Activated CD4-positive, alpha-beta T cell treated with anti-CD3 and anti-CD28 coated beads for 4 hours (primary cell): Measurements from ENCODE around the gene TDRKH.
"Not testable (repeated sequence)": the region's sequence is repeated elsewhere in the genome, so short reads cannot be mapped to it uniquely, and the experiment has no call there.

Experiments
- DNase-seq, 2 donors: peaks; one replicate each; pipeline ENCODE4 v3.0.0-alpha.2; 2020

The TDRKH gene

DNA sequence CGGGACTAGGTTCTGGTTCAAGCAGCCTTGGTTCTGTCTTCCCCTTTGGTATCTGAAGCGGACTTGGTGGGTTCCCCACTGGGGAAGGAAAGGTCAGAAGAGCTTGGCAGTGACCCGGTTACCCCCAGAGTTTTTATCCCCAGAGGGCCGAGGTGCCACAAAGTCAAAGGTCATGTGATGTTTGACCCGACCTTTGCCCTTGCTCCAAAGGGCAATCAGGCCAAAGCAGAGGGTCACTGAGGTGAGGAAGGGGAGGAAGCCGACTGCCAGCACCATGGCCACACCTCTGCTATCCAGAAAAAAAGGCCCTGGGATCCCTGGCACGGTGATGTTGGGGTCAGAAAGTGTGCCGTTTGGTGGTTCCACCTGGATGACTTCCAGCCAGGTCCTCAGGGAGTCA is 10.5 kb upstream of the TDRKH start:
- no peak for DNase-seq

GRCh38 chr1:151799179-151800022 is 9.1 kb upstream of the TDRKH start:
- no peak for DNase-seq

DNA sequence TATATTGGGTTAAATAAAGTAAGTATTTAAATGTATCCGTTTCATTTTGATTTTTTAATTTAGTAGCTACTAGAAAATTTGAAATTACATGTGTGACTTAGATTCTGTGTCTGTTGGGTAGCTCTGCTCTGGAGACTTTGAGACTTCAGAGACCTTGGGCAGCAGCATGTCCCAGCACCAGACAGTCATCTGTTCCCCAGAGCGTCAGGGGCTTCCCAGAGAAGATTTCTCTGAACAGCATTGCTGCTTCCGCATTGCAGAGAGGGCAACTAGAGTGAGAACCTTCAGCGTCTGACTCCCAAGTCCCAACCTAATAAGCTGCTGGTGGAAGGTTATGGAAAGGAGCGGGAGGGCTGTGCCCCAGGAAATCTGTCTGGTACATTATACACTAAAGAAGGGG is 8.3 kb upstream of the TDRKH start:
- DNase-seq, result no peak

DNA sequence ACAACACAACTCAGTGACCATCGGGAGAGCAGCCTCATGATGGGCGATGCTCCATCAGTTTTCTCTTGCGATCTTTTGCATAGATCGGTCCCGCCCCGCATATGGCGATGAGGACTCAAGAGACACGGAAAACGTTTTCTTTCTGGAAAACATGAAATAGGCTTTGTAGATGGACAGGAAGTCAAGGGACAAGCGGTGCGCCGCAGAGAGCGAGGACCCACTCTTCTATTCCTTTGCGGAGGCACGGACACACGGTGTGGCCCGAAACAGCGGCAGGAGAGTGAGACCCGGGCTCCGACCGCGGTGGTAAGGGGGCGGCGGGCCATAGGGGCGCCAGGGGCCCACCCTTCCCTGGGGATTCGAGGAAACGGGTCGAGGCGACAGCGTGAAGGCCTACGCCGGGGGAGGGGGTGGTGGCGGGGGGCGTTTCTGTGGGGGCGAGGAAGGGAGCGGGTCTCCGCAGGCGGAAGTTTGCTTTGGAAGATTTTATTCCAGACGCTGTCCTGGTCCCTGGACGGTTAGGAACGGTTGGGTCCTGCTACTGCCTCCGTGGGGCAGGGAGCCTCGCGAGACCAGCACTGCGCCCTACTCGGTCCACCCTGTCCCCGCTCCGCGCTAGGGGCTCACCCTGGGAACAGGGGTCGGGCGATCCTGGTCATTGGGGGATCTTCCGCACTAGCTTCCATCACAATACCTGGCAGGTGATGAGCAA is 796 bp upstream of the TDRKH start:
- no peak for DNase-seq

DNA sequence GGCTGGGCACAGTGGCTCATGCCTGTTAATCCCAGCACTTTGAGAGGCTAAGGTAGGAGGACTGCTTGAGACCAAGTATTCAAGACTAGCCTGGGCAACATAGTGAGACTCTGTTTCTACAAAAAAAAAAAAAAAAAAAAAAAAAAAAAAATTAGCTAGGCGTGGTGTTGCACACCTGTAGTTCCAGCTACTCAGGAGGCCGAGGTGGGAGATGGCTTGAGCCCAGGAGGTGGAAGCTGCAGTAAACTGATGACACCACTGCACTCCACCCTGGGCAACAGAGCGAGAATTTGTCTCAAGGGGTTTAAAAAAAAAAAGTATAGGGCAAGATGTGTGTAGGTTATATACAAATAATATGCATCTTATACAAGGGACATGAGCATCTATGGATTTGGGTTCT is 2.6 kb downstream of the TDRKH start:
- no peak for DNase-seq

GRCh38 chr1:151783796-151784195 is 6.5 kb downstream of the TDRKH start:
- no peak for DNase-seq

- DNase-seq, result no peak
These were observed 7.6 kb downstream of the TDRKH start for GRCh38 chr1:151782741-151783140.

DNA sequence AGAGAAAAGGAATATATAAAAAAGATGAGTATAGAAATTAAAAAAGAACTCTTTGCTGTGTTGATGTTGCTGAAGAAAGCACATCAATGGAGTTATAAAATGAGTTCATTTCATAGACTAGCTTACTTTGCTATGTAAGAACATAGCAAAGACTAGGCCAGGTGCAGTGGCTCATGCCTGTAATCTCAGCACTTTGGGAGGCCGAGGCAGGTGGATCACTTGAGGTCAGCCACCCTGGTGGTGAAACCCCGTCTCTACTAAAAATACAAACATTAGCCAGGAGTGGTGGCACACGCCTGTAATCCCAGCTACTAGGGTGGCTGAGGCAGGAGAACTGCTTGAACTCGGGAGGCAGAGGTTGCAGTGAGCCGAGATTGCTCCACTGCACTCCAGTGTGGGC is 8.3 kb downstream of the TDRKH start:
- DNase-seq, result not testable (repeated sequence)

- not testable (repeated sequence) for DNase-seq
These were observed 9.6 kb downstream of the TDRKH start for GRCh38 chr1:151780736-151781135.

DNA sequence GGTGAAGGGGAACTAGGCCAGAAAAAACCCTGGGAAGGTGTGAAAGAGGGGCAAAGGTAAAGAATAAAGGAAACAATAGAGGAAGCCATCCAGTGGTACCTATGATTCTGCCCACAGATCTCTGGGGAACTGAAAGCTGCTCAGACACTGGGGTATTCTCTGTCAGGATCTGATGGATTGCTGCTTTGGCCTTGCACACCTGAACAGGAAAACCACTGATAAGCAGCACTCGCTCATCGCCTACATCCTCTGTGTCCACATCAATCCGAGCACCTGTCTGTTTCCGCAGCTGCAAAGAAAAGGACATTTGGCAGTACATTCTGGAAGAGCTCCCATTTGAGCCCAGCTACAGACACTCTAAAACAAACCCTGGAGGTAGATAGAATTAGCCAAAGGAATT is 10.4 kb downstream of the TDRKH start:
- no peak for DNase-seq

DNA sequence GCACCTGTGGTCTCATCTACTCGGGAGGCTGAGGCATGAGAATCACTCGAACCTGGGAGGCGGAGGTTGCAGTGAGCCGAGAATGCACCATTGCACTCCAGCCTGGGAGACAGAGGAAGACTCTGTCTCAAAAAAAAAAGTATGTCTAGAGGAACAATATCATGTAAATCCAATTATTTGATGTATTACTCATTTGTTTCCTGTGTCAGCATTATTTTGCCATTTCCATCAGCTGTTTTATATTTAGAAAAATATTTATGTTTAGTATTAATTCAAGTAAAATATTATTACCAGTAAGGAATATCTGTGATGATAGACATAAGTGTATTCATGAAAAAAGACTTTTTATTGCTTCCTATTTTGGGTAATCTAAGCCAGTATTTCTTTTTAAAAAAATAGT is 13.0 kb downstream of the TDRKH start:
- no peak for DNase-seq

DNA sequence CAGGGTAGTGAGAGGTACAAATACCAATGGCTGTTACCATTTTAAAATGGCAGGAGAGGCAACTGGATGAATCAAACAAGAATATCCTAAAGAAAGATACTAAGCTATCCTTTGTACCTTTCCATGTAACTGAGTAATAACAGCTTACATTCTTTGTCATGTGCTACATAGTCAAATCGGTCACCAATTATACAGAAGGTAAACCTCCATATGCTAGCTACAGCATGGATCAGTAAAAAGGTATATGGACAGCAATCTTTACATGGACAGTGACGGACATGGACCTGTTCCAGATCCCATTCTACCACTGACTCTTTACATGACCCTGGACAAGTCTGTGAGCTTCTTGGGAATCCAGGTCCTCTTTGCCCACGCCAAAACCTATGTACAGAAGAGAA is 13.6 kb downstream of the TDRKH start:
- DNase-seq, result no peak

- no peak for DNase-seq
These were observed 14.2 kb downstream of the TDRKH start for GRCh38 chr1:151775894-151776664.

GRCh38 chr1:151774256-151774922 is 15.9 kb downstream of the TDRKH start:
- DNase-seq, result no peak

GRCh38 chr1:151773702-151774101 is 16.6 kb downstream of the TDRKH start:
- DNase-seq, result no peak

DNA sequence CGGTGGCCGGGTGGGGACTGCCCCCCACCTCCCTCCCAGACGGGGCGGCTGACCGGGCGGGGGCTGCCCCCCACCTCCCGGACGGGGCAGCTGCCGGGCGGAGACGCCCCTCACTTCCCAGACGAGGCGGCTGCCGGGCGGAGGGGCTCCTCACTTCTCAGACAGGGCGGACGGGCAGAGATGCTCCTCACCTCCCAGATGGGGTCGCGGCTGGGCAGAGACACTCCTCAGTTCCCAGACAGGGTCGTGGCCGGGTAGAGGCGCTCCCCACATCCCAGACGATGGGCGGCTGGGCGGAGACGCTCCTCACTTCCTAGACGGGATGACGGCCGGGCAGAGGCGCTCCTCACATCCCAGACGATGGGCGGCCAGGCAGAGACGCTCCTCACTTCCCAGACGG is 21.0 kb downstream of the TDRKH start:
- not testable (repeated sequence) for DNase-seq

DNA sequence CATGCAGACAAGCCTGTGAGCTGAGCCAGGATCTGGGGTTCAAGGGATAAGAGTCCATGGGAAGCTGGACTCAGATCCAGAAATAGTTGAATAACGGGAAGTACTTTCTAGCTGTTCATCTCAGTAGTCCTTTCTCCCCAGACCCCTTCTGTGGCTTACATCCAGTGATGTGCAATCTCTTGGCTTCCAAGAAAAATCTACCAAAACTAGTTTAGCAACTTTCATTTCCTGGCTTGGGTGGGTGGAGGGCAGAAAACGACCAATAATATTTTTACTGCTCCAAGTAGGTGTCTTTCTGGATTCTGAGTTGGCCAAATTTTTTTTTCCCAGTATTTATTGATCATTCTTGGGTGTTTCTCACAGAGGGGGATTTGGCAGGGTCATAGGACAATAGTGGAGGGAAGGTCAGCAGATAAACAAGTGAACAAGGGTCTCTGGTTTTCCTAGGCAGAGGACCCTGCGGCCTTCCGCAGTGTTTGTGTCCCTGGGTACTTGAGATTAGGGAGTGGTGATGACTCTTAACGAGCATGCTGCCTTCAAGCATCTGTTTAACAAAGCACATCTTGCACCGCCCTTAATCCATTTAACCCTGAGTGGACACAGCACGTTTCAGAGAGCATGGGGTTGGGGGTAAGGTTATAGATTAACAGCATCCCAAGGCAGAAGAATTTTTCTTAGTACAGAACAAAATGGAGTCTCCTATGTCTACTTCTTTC is 21.8 kb downstream of the TDRKH start:
- not testable (repeated sequence) for DNase-seq

- no peak for DNase-seq
These were observed 26.3 kb downstream of the TDRKH start for GRCh38 chr1:151763990-151764389.

GRCh38 chr1:151762941-151763921 is 27.1 kb downstream of the TDRKH start, which contains the start of gene MRPL9:
MRPL9 (minus strand) TSS chr1:151763496; CDS start chr1:151763479, 17 bp downstream.
- DNase-seq, result peak; percentile 80 to 83

DNA sequence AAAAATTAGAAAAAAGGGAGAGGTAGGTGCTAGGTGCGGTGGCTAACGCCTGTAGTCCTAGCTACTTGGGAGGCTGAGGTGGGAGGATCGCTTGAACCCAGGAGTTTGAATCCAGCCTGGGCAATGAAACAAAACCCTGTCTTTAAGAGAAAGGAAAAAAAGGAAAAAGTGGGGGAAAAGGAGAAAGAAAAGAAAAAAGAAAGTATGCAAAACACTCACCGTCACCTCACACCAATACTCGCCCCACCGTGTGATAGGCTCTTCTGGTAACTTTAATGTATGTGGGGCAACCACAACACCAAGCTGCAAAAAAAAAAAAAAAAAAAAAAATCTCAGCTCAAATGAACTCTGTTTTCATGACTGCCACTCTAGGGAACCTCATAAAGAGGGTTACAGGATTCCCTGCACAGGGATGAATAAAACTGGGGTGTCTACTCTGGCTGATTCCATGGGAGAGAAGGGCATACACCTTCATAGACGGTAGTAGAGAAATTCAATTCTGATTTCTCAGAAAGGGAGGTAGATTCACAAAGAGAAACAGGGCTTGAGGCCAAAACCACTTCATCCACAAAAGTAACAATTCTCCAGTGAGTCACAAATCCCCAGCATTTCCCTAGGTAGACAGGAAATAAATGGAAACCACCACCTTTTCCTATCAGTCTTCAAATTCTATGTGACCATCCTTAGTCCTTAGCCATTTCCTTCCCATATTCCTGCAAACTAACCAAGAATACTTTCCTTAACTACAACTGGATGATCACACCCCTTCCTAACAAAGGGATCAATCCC is 29.5 kb downstream of the TDRKH start:
- DNase-seq, result no peak
